Endodermal cell (in vitro differentiated cells): ENCODE measurements around the gene CHAF1A. TPM values are rescaled to one million over a fixed set of nuclear protein-coding genes. Genes with fewer than 3 reads are reported as not detected.

Experiments
- DNase-seq: peaks from one replicate; pipeline ENCODE4 v3.0.0-alpha.2; 2017
- H3K27ac ChIP-seq: 2 replicates; pipeline ENCODE4 v1.5.1; 2013; ENCODE audit warnings: mild to moderate bottlenecking, low read depth, low read length, moderate library complexity
- H3K27me3 ChIP-seq: 2 replicates; pipeline ENCODE4 v1.6.1; 2013; ENCODE audit warnings: mild to moderate bottlenecking, low read length, moderate library complexity; ENCODE audit not compliant: insufficient read depth, control insufficient read depth, poor library complexity, severe bottlenecking
- H3K36me3 ChIP-seq: 2 replicates; pipeline ENCODE4 v1.7.0; 2013; ENCODE audit warnings: mild to moderate bottlenecking, low read length, moderate library complexity; ENCODE audit not compliant: control insufficient read depth, insufficient read depth
- H3K4me1 ChIP-seq: one replicate; pipeline ENCODE4 v1.7.0; 2013; ENCODE audit warnings: low read length; ENCODE audit not compliant: control insufficient read depth, insufficient read depth
- H3K4me3 ChIP-seq: 2 replicates; pipeline ENCODE4 v1.5.1; 2013; ENCODE audit warnings: mild to moderate bottlenecking, low read length, moderate library complexity
- H3K9ac ChIP-seq: 2 replicates; pipeline ENCODE4 v1.6.1; 2013; ENCODE audit warnings: mild to moderate bottlenecking, low read length, moderate library complexity; ENCODE audit not compliant: poor library complexity, severe bottlenecking; ENCODE audit errors: extremely low read depth
- H3K9me3 ChIP-seq: 2 replicates; pipeline ENCODE4 v1.6.1; 2013; ENCODE audit warnings: mild to moderate bottlenecking, low read length, moderate library complexity; ENCODE audit not compliant: control insufficient read depth
- H3K27ac Mint-ChIP-seq: 2 replicates; pipeline ENCODE4 v1.8.0; 2020; ENCODE audit warnings: mixed read lengths
- H3K27me3 Mint-ChIP-seq: 2 replicates; pipeline ENCODE4 v1.8.0; 2021; ENCODE audit warnings: mild to moderate bottlenecking, mixed read lengths; ENCODE audit not compliant: insufficient read depth
- H3K36me3 Mint-ChIP-seq: 2 replicates; pipeline ENCODE4 v1.8.0; 2020; ENCODE audit warnings: low read depth, mixed read lengths
- H3K4me1 Mint-ChIP-seq: 2 replicates; pipeline ENCODE4 v1.8.0; 2020; ENCODE audit warnings: mixed read lengths
- H3K4me3 Mint-ChIP-seq: 2 replicates; pipeline ENCODE4 v1.8.0; 2020; ENCODE audit warnings: mild to moderate bottlenecking, moderate library complexity, mixed read lengths
- H3K9me3 Mint-ChIP-seq: 2 replicates; pipeline ENCODE4 v1.8.0; 2020; ENCODE audit warnings: mild to moderate bottlenecking, mixed read lengths
- CTCF ChIP-seq: fragments of 200-600 bp; sonication (generic); conservative IDR thresholded peaks from 2 replicates; pipeline ENCODE4 v1.5.0; 2021; ENCODE audit warnings: antibody characterized with exemption, mild to moderate bottlenecking
- WGBS, 2 experiments: methylation state at CpG; one replicate each; pipeline versions ENCODE4 v1.1.5 to v1.1.7; 2013; ENCODE audit warnings: missing lambda C conversion rate in 2 of 2, mixed read lengths in 1 of 2; ENCODE audit not compliant: insufficient coverage in 1 of 2, insufficient read length in 1 of 2; 5-methylcytosine and 5-hydroxymethylcytosine counted together
- total RNA-seq, 2 donors: library from RNA; stranded (reverse); fragmentation: NEBNext Ultra II Directional in 1 of 2; extraction: Animal tissue kit (Norgen Biotek cat#: 25700) in 1 of 2; gene quantifications; 2 replicates in 1 of 2; 3 replicates in 1 of 2; pipeline ENCODE4 v1.2.1, GENCODE V29; 2021

Gene CHAF1A
- total RNA-seq, 2 donors from 2014 or later, result 70.7 to 76.9 TPM

GRCh38 chr19:4477034-4477801 lies 74.8 kb downstream of the CHAF1A start:
- no peaks in the 10 kb centered on the region for H3K27me3 Mint-ChIP-seq
- Histone ChIP-seq H3K9ac (no peak overlapping the region), H3K4me3 (no peak overlapping the region), H3K9me3 (no peaks in the 10 kb centered on the region), H3K27me3 (no peaks in the 10 kb centered on the region), H3K36me3 (peaks cover 49% of the 10 kb centered on the region), H3K27ac (no peak overlapping the region), H3K4me1 (no peaks in the 10 kb centered on the region)
- WGBS, 2 experiments, result 89 to 92% methylated on average over 14 to 16 of the region's 16 CpGs
- H3K27ac Mint-ChIP-seq, result no peak overlapping the region
- DNase-seq, result no peak
- peaks cover 10% of the 10 kb centered on the region for H3K4me1 Mint-ChIP-seq
- H3K36me3 Mint-ChIP-seq, result peaks cover 35% of the 10 kb centered on the region
- H3K4me3 Mint-ChIP-seq, result no peak overlapping the region
- no peaks in the 10 kb centered on the region for H3K9me3 Mint-ChIP-seq
- no peak for TF ChIP-seq CTCF

- Mint-ChIP-seq H3K27me3 (no peaks in the 10 kb centered on the region), H3K36me3 (peaks cover 51% of the 10 kb centered on the region), H3K4me1 (no peaks in the 10 kb centered on the region), H3K9me3 (no peaks in the 10 kb centered on the region), H3K4me3 (no peak overlapping the region), H3K27ac (no peak overlapping the region)
- no peaks in the 10 kb centered on the region for H3K4me1 ChIP-seq
- peaks cover 56% of the 10 kb centered on the region for H3K36me3 ChIP-seq
- 94 to 96% methylated on average over 24 to 35 of the region's 35 CpGs for WGBS, 2 experiments
- H3K4me3 ChIP-seq, result no peak overlapping the region
- no peaks in the 10 kb centered on the region for H3K27me3 ChIP-seq
- no peak overlapping the region for H3K27ac ChIP-seq
- no peak overlapping the region for H3K9ac ChIP-seq
- H3K9me3 ChIP-seq, result no peaks in the 10 kb centered on the region
- no peak for DNase-seq
- no peak for TF ChIP-seq CTCF
These were observed 80.4 kb downstream of the CHAF1A start for GRCh38 chr19:4482721-4483364.

GRCh38 chr19:4483385-4483784 lies 80.9 kb downstream of the CHAF1A start:
- H3K36me3 Mint-ChIP-seq, result peaks cover 50% of the 10 kb centered on the region
- Histone ChIP-seq H3K9ac (no peak overlapping the region), H3K27ac (no peak overlapping the region), H3K4me1 (no peaks in the 10 kb centered on the region), H3K27me3 (no peaks in the 10 kb centered on the region), H3K4me3 (no peak overlapping the region), H3K9me3 (no peaks in the 10 kb centered on the region), H3K36me3 (peaks cover 54% of the 10 kb centered on the region)
- WGBS, 2 experiments, result 92 to 94% methylated on average over 13 to 19 of the region's 19 CpGs
- no peak overlapping the region for H3K27ac Mint-ChIP-seq
- no peaks in the 10 kb centered on the region for H3K4me1 Mint-ChIP-seq
- H3K27me3 Mint-ChIP-seq, result no peaks in the 10 kb centered on the region
- no peaks in the 10 kb centered on the region for H3K9me3 Mint-ChIP-seq
- H3K4me3 Mint-ChIP-seq, result no peak overlapping the region
- DNase-seq, result no peak
- TF ChIP-seq CTCF, result no peak
